HG03575 (cell line): Measurements from ENCODE around the gene TLE1.

Source experiments
- ATAC-seq: cut with Tn5 transposase; IDR thresholded peaks from one replicate; pipeline ENCODE4 v1.9.1; 2021; ENCODE audit not compliant: unreplicated experiment, insufficient number of reproducible peaks, low FRiP score; ENCODE audit errors: extremely low read depth

TLE1 gene

GRCh38 chr9:81537964-81538363 is 151.4 kb downstream of the TLE1 start:
- no peak for ATAC-seq

DNA sequence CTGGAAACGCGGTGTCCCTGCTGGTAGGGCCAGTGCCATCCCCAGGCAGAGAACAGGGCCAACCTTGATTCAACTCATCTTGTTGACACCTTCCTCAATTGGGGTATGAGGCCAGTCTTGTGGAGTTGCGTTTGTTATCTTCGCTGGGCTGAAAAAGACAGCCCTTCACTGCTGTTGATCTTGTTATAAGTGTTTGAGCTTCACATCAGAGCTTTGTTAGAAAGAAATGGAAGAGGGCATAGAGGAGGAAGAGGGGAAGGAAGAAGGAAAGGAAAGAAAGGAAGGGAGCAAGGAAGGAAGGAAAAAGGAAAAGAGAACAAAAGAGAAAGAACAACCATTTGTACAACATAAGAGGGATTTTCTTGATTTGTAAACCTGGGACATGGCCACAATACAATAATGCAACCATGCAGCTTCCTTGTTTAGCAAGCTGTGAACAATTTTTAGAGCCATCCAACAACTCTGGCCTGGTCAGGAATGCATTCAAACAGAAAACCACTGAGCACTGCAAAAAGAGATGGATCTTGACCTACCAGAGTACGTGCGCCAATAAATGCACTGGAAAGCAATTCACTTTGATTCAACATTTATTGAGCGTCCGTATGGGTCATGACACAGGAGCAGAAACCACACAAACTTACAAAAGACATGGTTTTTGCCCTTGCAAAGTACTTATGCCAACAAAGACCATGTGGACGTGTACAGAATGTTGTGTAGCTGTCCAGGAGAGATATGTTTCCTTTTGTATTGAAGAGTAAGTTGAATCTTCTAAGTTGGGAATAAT is 152.9 kb downstream of the TLE1 start:
- no peak for ATAC-seq

DNA sequence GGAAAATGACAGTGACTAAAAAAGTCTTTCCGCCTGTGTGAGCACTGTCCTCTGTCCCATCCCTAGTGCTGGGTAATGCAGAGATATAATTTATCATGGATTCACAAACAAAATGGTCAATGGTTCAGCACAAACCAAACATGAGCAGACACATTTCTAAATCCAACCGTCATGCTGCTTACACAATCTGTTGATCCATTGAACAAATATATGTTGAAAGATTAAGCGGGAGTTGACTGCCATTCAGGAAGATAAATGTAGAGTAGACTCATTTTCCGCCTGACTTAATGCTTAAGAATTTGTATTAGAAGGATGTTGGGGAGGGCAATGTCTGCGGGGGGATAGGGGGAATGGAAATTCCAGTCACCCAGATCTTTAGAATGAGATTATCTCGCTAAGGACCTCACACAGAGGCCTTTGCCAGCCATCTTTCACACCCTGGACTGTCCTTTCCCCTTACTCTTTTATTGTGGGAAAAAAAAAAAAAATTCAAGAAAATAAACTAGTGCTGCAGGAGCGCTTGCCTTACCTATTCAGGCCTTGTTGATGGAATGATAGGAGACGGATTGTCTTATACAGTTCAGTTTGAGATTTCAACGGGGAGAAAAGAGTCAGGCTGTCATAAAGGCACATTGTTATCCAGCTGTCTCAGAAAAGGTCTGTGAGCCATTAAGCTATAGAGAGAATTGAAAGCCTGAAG is 153.7 kb downstream of the TLE1 start:
- no peak for ATAC-seq

DNA sequence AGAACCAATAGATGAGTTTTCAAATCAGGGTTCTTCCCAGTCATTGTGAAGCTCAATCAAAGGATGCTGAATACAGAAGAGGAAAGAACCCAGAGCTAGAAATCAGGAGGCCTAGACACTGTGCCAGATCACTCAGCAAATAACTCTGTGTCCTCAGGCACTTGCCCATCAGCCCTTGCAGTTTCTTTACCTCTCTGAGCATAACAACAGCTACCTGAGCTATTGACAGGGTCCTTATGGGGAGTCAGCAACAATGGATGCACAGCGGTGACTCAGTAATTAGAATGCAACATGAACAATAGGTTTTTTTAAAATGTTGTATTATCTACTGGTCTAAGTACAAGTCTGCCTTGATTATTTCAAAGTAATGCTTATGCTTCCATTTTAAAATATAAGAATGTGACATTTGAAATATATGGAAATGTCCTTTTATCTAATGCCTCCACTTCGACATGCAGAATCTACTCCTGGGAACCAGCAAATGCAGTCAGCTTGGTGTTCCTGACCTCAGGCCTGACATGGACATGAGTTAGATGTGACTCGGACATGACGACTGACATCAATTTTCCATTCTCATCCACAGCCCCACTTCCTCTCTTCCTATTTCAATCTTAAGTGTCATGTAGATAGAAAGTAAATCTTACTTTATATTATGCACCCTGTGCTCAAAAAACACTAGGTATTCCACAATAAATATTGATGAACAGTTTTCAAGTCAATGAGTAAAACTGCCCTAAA is 155.0 kb downstream of the TLE1 start:
- ATAC-seq = no peak
